H9 (cell line): ENCODE data around the gene NINL. TPM values are rescaled to one million over a fixed set of nuclear protein-coding genes. Genes with fewer than 3 reads are reported as not detected.

Experiments
- DNase-seq: peaks from one replicate; pipeline ENCODE4 v3.0.0-alpha.2; 2017
- H2AFZ ChIP-seq: one replicate; pipeline ENCODE4 v1.6.1; 2013; ENCODE audit warnings: mild to moderate bottlenecking, low read length, control low read depth, moderate library complexity
- H2AK5ac ChIP-seq: 2 replicates; pipeline ENCODE4 v1.6.1; 2013; ENCODE audit warnings: low read length, control low read depth, mixed read lengths; ENCODE audit not compliant: insufficient read length
- H2BK120ac ChIP-seq: one replicate; pipeline ENCODE4 v1.6.1; 2013; ENCODE audit warnings: low read depth, mild to moderate bottlenecking, low read length, control low read depth, inconsistent platforms; ENCODE audit not compliant: poor library complexity, severe bottlenecking
- H2BK12ac ChIP-seq: 2 replicates; pipeline ENCODE4 v1.6.1; 2013; ENCODE audit warnings: low read length, control low read depth, mixed read lengths, low read depth; ENCODE audit not compliant: insufficient read length
- H2BK15ac ChIP-seq: 2 replicates; pipeline ENCODE4 v1.6.1; 2013; ENCODE audit warnings: low read depth, low read length, control low read depth
- H2BK20ac ChIP-seq: one replicate; pipeline ENCODE4 v1.6.1; 2013; ENCODE audit warnings: low read depth, mild to moderate bottlenecking, low read length, control low read depth, inconsistent platforms; ENCODE audit not compliant: poor library complexity, severe bottlenecking
- H2BK5ac ChIP-seq: 2 replicates; pipeline ENCODE4 v1.6.1; 2013; ENCODE audit warnings: low read length, control low read depth, mixed read lengths; ENCODE audit not compliant: insufficient read length
- H3K14ac ChIP-seq: 2 replicates; pipeline ENCODE4 v1.6.1; 2013; ENCODE audit warnings: low read length, control low read depth; ENCODE audit not compliant: insufficient read depth
- H3K18ac ChIP-seq: 2 replicates; pipeline ENCODE4 v1.6.1; 2013; ENCODE audit warnings: low read depth, mild to moderate bottlenecking, mixed read lengths, low read length, control low read depth; ENCODE audit not compliant: insufficient read length
- H3K23ac ChIP-seq: 2 replicates; pipeline ENCODE4 v1.6.1; 2013; ENCODE audit warnings: low read length, control low read depth, mixed read lengths, low read depth; ENCODE audit not compliant: insufficient read length
- H3K23me2 ChIP-seq: 2 replicates; pipeline ENCODE4 v1.6.1; 2013; ENCODE audit warnings: low read depth, mild to moderate bottlenecking, mixed read lengths, low read length, control low read depth; ENCODE audit not compliant: insufficient read length, poor library complexity, severe bottlenecking
- H3K27ac ChIP-seq: 2 replicates; pipeline ENCODE4 v1.5.1; 2013; ENCODE audit warnings: low read length, control low read depth, mixed read lengths, low read depth; ENCODE audit not compliant: insufficient read length
- H3K27me3 ChIP-seq: 2 replicates; pipeline ENCODE4 v1.6.1; 2013; ENCODE audit warnings: low read length, control low read depth, inconsistent platforms; ENCODE audit not compliant: insufficient read depth
- H3K4ac ChIP-seq: 2 replicates; pipeline ENCODE4 v1.6.1; 2013; ENCODE audit warnings: low read depth, mild to moderate bottlenecking, control low read depth, inconsistent platforms, low read length, moderate library complexity
- H3K4me1 ChIP-seq: 2 replicates; pipeline ENCODE4 v1.6.1; 2013; ENCODE audit warnings: low read length, control low read depth, inconsistent platforms; ENCODE audit not compliant: insufficient read depth
- H3K4me2 ChIP-seq: 2 replicates; pipeline ENCODE4 v1.6.1; 2013; ENCODE audit warnings: low read length, control low read depth, mixed read lengths; ENCODE audit not compliant: insufficient read length, insufficient read depth
- H3K56ac ChIP-seq: 2 replicates; pipeline ENCODE4 v1.6.1; 2013; ENCODE audit warnings: low read depth, mild to moderate bottlenecking, mixed read lengths, low read length, control low read depth; ENCODE audit not compliant: insufficient read length
- H3K79me1 ChIP-seq: 2 replicates; pipeline ENCODE4 v1.6.1; 2013; ENCODE audit warnings: low read depth, mild to moderate bottlenecking, moderate library complexity, low read length, control low read depth, inconsistent platforms; ENCODE audit not compliant: insufficient read depth, poor library complexity, severe bottlenecking
- H3K79me2 ChIP-seq: 2 replicates; pipeline ENCODE4 v1.6.1; 2013; ENCODE audit warnings: low read length, control low read depth, inconsistent platforms; ENCODE audit not compliant: insufficient read depth
- H3K9ac ChIP-seq: 2 replicates; pipeline ENCODE4 v1.6.1; 2013; ENCODE audit warnings: low read length, control low read depth, mixed read lengths; ENCODE audit not compliant: insufficient read length; ENCODE audit errors: extremely low read depth
- H3K9me3 ChIP-seq: one replicate; pipeline ENCODE4 v1.6.1; 2013; ENCODE audit warnings: low read depth, low read length, inconsistent platforms; ENCODE audit not compliant: control insufficient read depth
- H3T11ph ChIP-seq: one replicate; pipeline ENCODE4 v1.6.1; 2013; ENCODE audit warnings: mild to moderate bottlenecking, low read length, control low read depth, inconsistent platforms
- H4K20me1 ChIP-seq: one replicate; pipeline ENCODE4 v1.6.1; 2013; ENCODE audit not compliant: control insufficient read depth, insufficient read length, insufficient read depth
- H4K5ac ChIP-seq: 2 replicates; pipeline ENCODE4 v1.6.1; 2013; ENCODE audit warnings: low read depth, mild to moderate bottlenecking, mixed read lengths, low read length, control low read depth; ENCODE audit not compliant: insufficient read length
- H4K8ac ChIP-seq: replicated peaks from 2 replicates; pipeline ENCODE4 v1.6.1; 2013; ENCODE audit warnings: low read length, control low read depth, mixed read lengths, low read depth; ENCODE audit not compliant: insufficient read length
- H4K91ac ChIP-seq: 2 replicates; pipeline ENCODE4 v1.6.1; 2013; ENCODE audit warnings: low read depth, mild to moderate bottlenecking, moderate library complexity, mixed read lengths, low read length, control low read depth; ENCODE audit not compliant: insufficient read length
- H3K27ac Mint-ChIP-seq, 3 experiments: 2 replicates in 2 of 3; 3 replicates in 1 of 3; pipeline ENCODE4 v1.8.0; 2020 to 2021; ENCODE audit warnings: mixed read lengths in 3 of 3, mild to moderate bottlenecking in 1 of 3, moderate library complexity in 1 of 3
- H3K27me3 Mint-ChIP-seq: 2 replicates; pipeline ENCODE4 v1.8.0; 2021; ENCODE audit warnings: low read depth, mild to moderate bottlenecking, moderate library complexity, mixed read lengths
- H3K36me3 Mint-ChIP-seq, 3 experiments: 2 replicates in 2 of 3; 3 replicates in 1 of 3; pipeline ENCODE4 v1.8.0; 2020 to 2021; ENCODE audit warnings: low read depth in 3 of 3, mixed read lengths in 3 of 3; ENCODE audit not compliant: insufficient read depth in 1 of 3
- H3K4me1 Mint-ChIP-seq, 2 experiments: 2 replicates each; pipeline ENCODE4 v1.8.0; 2020; ENCODE audit warnings: mixed read lengths in 2 of 2
- H3K4me3 Mint-ChIP-seq, 2 experiments: 2 replicates in 1 of 2; 3 replicates in 1 of 2; pipeline ENCODE4 v1.8.0; 2020 to 2021; ENCODE audit warnings: mild to moderate bottlenecking in 2 of 2, mixed read lengths in 2 of 2, moderate library complexity in 1 of 2
- H3K9me3 Mint-ChIP-seq, 2 experiments: 2 replicates in 1 of 2; 3 replicates in 1 of 2; pipeline ENCODE4 v1.8.0; 2020; ENCODE audit warnings: mild to moderate bottlenecking in 2 of 2, mixed read lengths in 2 of 2, moderate library complexity in 1 of 2
- WGBS: extraction: QIAGEN DNeasy Blood & Tissue Kit; methylation state at CpG from one replicate; pipeline ENCODE4 v1.1.7; 2013; ENCODE audit warnings: missing lambda C conversion rate, low lambda C conversion rate, mixed read lengths; ENCODE audit not compliant: insufficient read length; ENCODE audit errors: extremely low coverage; 5-methylcytosine and 5-hydroxymethylcytosine counted together
- total RNA-seq: library from RNA; stranded (reverse); gene quantifications from 2 replicates; pipeline ENCODE4 v1.2.1, GENCODE V29; 2021
- TF ChIP-seq, protein P1 (sequence below): fragments of 200-600 bp; sonication (generic); conservative IDR thresholded peaks from 3 replicates; pipeline ENCODE4 v1.8.0; 2021; ENCODE audit warnings: antibody characterized with exemption, mild to moderate bottlenecking

NINL gene
- total RNA-seq, 1 experiment from 2014 or later = 34.3 TPM

GRCh38 chr20:25512709-25513108 is 72.6 kb downstream of the NINL start:
- no peak overlapping the region for H4K8ac ChIP-seq
- H2AK5ac ChIP-seq = no peak overlapping the region
- H3K4me1 ChIP-seq = no peaks in the 10 kb centered on the region
- no peaks in the 10 kb centered on the region for H3K79me1 ChIP-seq
- no peak overlapping the region for H2BK120ac ChIP-seq
- no peaks in the 10 kb centered on the region for H3K4me1 Mint-ChIP-seq
- no peak for DNase-seq
- no peak overlapping the region for H3T11ph ChIP-seq
- H3K4ac ChIP-seq = no peak overlapping the region
- H3K79me2 ChIP-seq = no peaks in the 10 kb centered on the region
- TF ChIP-seq, protein P1, sequence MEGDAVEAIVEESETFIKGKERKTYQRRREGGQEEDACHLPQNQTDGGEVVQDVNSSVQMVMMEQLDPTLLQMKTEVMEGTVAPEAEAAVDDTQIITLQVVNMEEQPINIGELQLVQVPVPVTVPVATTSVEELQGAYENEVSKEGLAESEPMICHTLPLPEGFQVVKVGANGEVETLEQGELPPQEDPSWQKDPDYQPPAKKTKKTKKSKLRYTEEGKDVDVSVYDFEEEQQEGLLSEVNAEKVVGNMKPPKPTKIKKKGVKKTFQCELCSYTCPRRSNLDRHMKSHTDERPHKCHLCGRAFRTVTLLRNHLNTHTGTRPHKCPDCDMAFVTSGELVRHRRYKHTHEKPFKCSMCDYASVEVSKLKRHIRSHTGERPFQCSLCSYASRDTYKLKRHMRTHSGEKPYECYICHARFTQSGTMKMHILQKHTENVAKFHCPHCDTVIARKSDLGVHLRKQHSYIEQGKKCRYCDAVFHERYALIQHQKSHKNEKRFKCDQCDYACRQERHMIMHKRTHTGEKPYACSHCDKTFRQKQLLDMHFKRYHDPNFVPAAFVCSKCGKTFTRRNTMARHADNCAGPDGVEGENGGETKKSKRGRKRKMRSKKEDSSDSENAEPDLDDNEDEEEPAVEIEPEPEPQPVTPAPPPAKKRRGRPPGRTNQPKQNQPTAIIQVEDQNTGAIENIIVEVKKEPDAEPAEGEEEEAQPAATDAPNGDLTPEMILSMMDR = no peak
- WGBS = no CpG with 5 or more reads among the region's 12 CpGs
- peaks cover 14% of the 10 kb centered on the region for H3K9me3 ChIP-seq
- H2AFZ ChIP-seq = no peak overlapping the region
- H4K5ac ChIP-seq = no peak overlapping the region
- H3K4me3 Mint-ChIP-seq = no peak overlapping the region
- H4K91ac ChIP-seq = no peak overlapping the region
- H2BK15ac ChIP-seq = no peak overlapping the region
- no peak overlapping the region for H3K27ac ChIP-seq
- H3K27me3 Mint-ChIP-seq = no peaks in the 10 kb centered on the region
- H3K18ac ChIP-seq = no peak overlapping the region
- no peak overlapping the region for H3K14ac ChIP-seq
- no peaks in the 10 kb centered on the region for H4K20me1 ChIP-seq
- H3K36me3 Mint-ChIP-seq = peaks cover 84 to 92% (median 91%) of the 10 kb centered on the region in 3 experiments
- H3K23me2 ChIP-seq = no peaks in the 10 kb centered on the region
- no peak overlapping the region for H3K27ac Mint-ChIP-seq
- no peak overlapping the region for H3K23ac ChIP-seq
- H3K9me3 Mint-ChIP-seq = peaks cover 35 to 40% of the 10 kb centered on the region in 2 experiments
- H3K9ac ChIP-seq = no peak overlapping the region
- no peak overlapping the region for H3K4me2 ChIP-seq
- H2BK20ac ChIP-seq = no peak overlapping the region
- H2BK12ac ChIP-seq = no peak overlapping the region
- no peaks in the 10 kb centered on the region for H3K27me3 ChIP-seq
- H3K56ac ChIP-seq = no peak overlapping the region
- no peak overlapping the region for H2BK5ac ChIP-seq
